Caco-2 (cell line): Measurements from ENCODE around the gene NECAP2. TPM values are rescaled to one million over a fixed set of nuclear protein-coding genes. Genes with fewer than 3 reads are reported as not detected.

Experiments
- BruUV-seq: library from RNA; stranded (reverse); fragments of 400-500 nt; replicated peaks from 2 replicates; lab custom pipeline; 2021; lab: Mats Ljungman, UMichigan
- CTCF ChIA-PET: fragments of 300-600 bp; sonication (Branson Sonifier 250); formaldehyde crosslinking; loops from one replicate; lab custom pipeline; 2022; ENCODE audit warnings: antibody characterized with exemption; lab: Charles Lee
- POLR2A ChIA-PET: fragments of 300-600 bp; sonication (Branson Sonifier 250); formaldehyde crosslinking; loops from one replicate; lab custom pipeline; 2022; ENCODE audit warnings: antibody characterized with exemption; lab: Charles Lee
- DNase-seq, 2 experiments: peaks; one replicate each; pipeline versions ENCODE4 v3.0.0 to v3.0.0-alpha.2; 2020 to 2022
- H3K27me3 ChIP-seq: replicated peaks from 2 replicates; pipeline ENCODE4 v1.6.0; 2011; ENCODE audit warnings: low read length; ENCODE audit not compliant: control insufficient read depth, insufficient read depth
- H3K36me3 ChIP-seq: 2 replicates; pipeline ENCODE4 v1.5.1; 2011; ENCODE audit warnings: low read length; ENCODE audit not compliant: control insufficient read depth, insufficient read depth
- H3K4me1 ChIP-seq: fragments of 250-450 bp; sonication (Bioruptor Pico); 2 replicates; pipeline ENCODE4 v1.5.1; 2020; ENCODE audit warnings: mild to moderate bottlenecking
- H3K4me3 ChIP-seq: 2 replicates; pipeline ENCODE4 v1.5.1; 2011; ENCODE audit warnings: low read depth, mild to moderate bottlenecking, control low read depth, low read length
- H3K9me3 ChIP-seq: fragments of 250-450 bp; sonication (Bioruptor Pico); 2 replicates; pipeline ENCODE4 v1.5.1; 2020; ENCODE audit warnings: mild to moderate bottlenecking, moderate library complexity
- H3K27ac Mint-ChIP-seq: one replicate; pipeline ENCODE4 v1.8.0; 2022; ENCODE audit warnings: mixed read lengths; ENCODE audit not compliant: unreplicated experiment
- H3K27me3 Mint-ChIP-seq: one replicate; pipeline ENCODE4 v1.8.0; 2022; ENCODE audit warnings: mixed read lengths; ENCODE audit not compliant: insufficient read depth, unreplicated experiment
- H3K36me3 Mint-ChIP-seq: one replicate; pipeline ENCODE4 v1.8.0; 2022; ENCODE audit warnings: mild to moderate bottlenecking, mixed read lengths; ENCODE audit not compliant: insufficient read depth, unreplicated experiment
- H3K4me1 Mint-ChIP-seq: one replicate; pipeline ENCODE4 v1.8.0; 2022; ENCODE audit warnings: low read depth, mixed read lengths; ENCODE audit not compliant: unreplicated experiment
- H3K4me3 Mint-ChIP-seq: one replicate; pipeline ENCODE4 v1.8.0; 2022; ENCODE audit warnings: mild to moderate bottlenecking, moderate library complexity, mixed read lengths; ENCODE audit not compliant: unreplicated experiment
- H3K9me3 Mint-ChIP-seq: one replicate; pipeline ENCODE4 v1.8.0; 2022; ENCODE audit warnings: mixed read lengths; ENCODE audit not compliant: unreplicated experiment
- CTCF ChIP-seq, 2 experiments: fragments of 200-600 bp in 1 of 2; IDR thresholded peaks; 1 replicate in 1 of 2; 2 replicates in 1 of 2; pipeline versions ENCODE4 v1.5.1 to v1.8.0; 2011 to 2022; ENCODE audit warnings: antibody characterized with exemption in 1 of 2, control low read depth in 1 of 2, inconsistent platforms in 1 of 2, low read depth in 1 of 2, low read length in 1 of 2, mild to moderate bottlenecking in 1 of 2, moderate library complexity in 1 of 2; ENCODE audit not compliant: insufficient read depth in 1 of 2, severe bottlenecking in 1 of 2, unreplicated experiment in 1 of 2
- intact Hi-C: fragments of 100-400 bp; cut with micrococcal nuclease; formaldehyde crosslinking; loops from one replicate; pipeline ENCODE4 v1.10.0; 2022; ENCODE audit not compliant: unreplicated experiment
- total RNA-seq: library from RNA; stranded (reverse); gene quantifications from 2 replicates; pipeline ENCODE4 v1.2.3, GENCODE V29; 2022

NECAP2 gene
- total RNA-seq, 1 experiment from 2014 or later: 29.4 TPM

- BruUV-seq: no TSS peak
- Mint-ChIP-seq H3K4me3 (no peak overlapping the region), H3K27ac (no peak overlapping the region), H3K27me3 (no peaks in the 10 kb centered on the region), H3K9me3 (no peaks in the 10 kb centered on the region), H3K36me3 (peaks cover 17% of the 10 kb centered on the region), H3K4me1 (no peaks in the 10 kb centered on the region)
- no peaks in the 10 kb centered on the region for H3K9me3 ChIP-seq
- no peaks in the 10 kb centered on the region for H3K27me3 ChIP-seq
- intact Hi-C loops: no loop called here
- H3K4me3 ChIP-seq: no peak overlapping the region
- DNase-seq: no peak
- no peaks in the 10 kb centered on the region; the same call in 1 of the 2 replicates for H3K36me3 ChIP-seq
- CTCF ChIA-PET: no interaction called here
- H3K4me1 ChIP-seq: no peaks in the 10 kb centered on the region
- POLR2A ChIA-PET: no interaction called here
- no peak for TF ChIP-seq CTCF (IDR thresholded peaks at IDR 0.05; ENCODE audit: insufficient read depth in 1 of 2, low read depth in 1 of 2, low read length in 1 of 2, severe bottlenecking in 1 of 2, unreplicated experiment in 1 of 2)
Observed at GRCh38 chr1:16462773-16463330, 22.3 kb downstream of the NECAP2 start.

- Histone ChIP-seq H3K9me3 (no peaks in the 10 kb centered on the region), H3K4me1 (no peaks in the 10 kb centered on the region), H3K36me3 (no peaks in the 10 kb centered on the region), H3K4me3 (no peak overlapping the region), H3K27me3 (no peaks in the 10 kb centered on the region)
- Mint-ChIP-seq H3K4me3 (no peak overlapping the region), H3K4me1 (no peaks in the 10 kb centered on the region), H3K27me3 (no peaks in the 10 kb centered on the region), H3K36me3 (peaks cover 9% of the 10 kb centered on the region), H3K9me3 (no peaks in the 10 kb centered on the region), H3K27ac (no peak overlapping the region)
- TF ChIP-seq CTCF (IDR thresholded peaks at IDR 0.05; ENCODE audit: insufficient read depth in 1 of 2, low read depth in 1 of 2, low read length in 1 of 2, severe bottlenecking in 1 of 2, unreplicated experiment in 1 of 2): no peak
- BruUV-seq: no TSS peak
- intact Hi-C loops: no loop called here
- no peak for DNase-seq
- ChIA-PET POLR2A (no interaction called here), CTCF (no interaction called here)
Observed at GRCh38 chr1:16464917-16465625, 24.5 kb downstream of the NECAP2 start.

- Mint-ChIP-seq H3K36me3 (peaks cover 2% of the 10 kb centered on the region), H3K27me3 (no peaks in the 10 kb centered on the region), H3K27ac (no peak overlapping the region), H3K4me3 (no peak overlapping the region), H3K4me1 (no peaks in the 10 kb centered on the region), H3K9me3 (no peaks in the 10 kb centered on the region)
- Histone ChIP-seq H3K9me3 (no peaks in the 10 kb centered on the region), H3K4me1 (no peaks in the 10 kb centered on the region), H3K27me3 (no peaks in the 10 kb centered on the region), H3K36me3 (no peaks in the 10 kb centered on the region), H3K4me3 (no peak overlapping the region)
- DNase-seq: no peak
- TF ChIP-seq CTCF (IDR thresholded peaks at IDR 0.05; ENCODE audit: insufficient read depth in 1 of 2, low read depth in 1 of 2, low read length in 1 of 2, severe bottlenecking in 1 of 2, unreplicated experiment in 1 of 2): no peak
- CTCF ChIA-PET: no interaction called here
- BruUV-seq: no TSS peak
- POLR2A ChIA-PET: no interaction called here
- intact Hi-C loops: no loop called here
Observed at GRCh38 chr1:16468558-16468957, 28.0 kb downstream of the NECAP2 start.
